ENCODE data around the gene XKR7. TPM values are rescaled to one million over a fixed set of nuclear protein-coding genes. Genes with fewer than 3 reads are reported as not detected.

The XKR7 gene
- total RNA-seq, 1 experiment from 2014 or later = not detected

- TF ChIP-seq EZH2phosphoT487 (IDR thresholded peaks at IDR 0.05; ENCODE audit: borderline replicate concordance, low read length) = no peak
- no peak for TF ChIP-seq EZH2 (IDR thresholded peaks at IDR 0.05; ENCODE audit: low read length, unreplicated experiment)
- no peak for TF ChIP-seq CTCF (conservative IDR thresholded peaks at IDR 0.05; ENCODE audit: low read depth, low read length)
- Histone ChIP-seq H3K36me3 (ENCODE audit: low read depth, low read length) (no peaks in the 10 kb centered on the region), H3K4me1 (ENCODE audit: insufficient read depth, low read length) (no peaks in the 10 kb centered on the region), H3K4me3 (ENCODE audit: low read length) (no peak overlapping the region), H3K9me2 (replicated peaks; ENCODE audit: low read length) (no peaks in the 10 kb centered on the region), H3K9ac (ENCODE audit: low read length) (no peak overlapping the region), H4K20me1 (ENCODE audit: low read length) (no peaks in the 10 kb centered on the region), H3K79me2 (ENCODE audit: low read length) (no peaks in the 10 kb centered on the region), H3K27me3 (ENCODE audit: low read length) (peaks cover 90% of the 10 kb centered on the region), H2AFZ (ENCODE audit: low read length) (no peak overlapping the region), H3K27ac (ENCODE audit: low read length) (no peak overlapping the region), H3K9me3 (ENCODE audit: low read length) (no peaks in the 10 kb centered on the region), H3F3A (ENCODE audit: low read length, unreplicated experiment) (no peaks in the 10 kb centered on the region), H3K4me2 (ENCODE audit: low read length) (no peak overlapping the region)
- ChIA-PET POLR2A (ENCODE audit: unreplicated experiment) (no interaction called here), CTCF (no interaction called here)
- BruUV-seq (replicated peaks) = no TSS peak
- intact Hi-C loops (cut with micrococcal nuclease) = no loop called here
- DNase-seq (no peak), ATAC-seq (no peak)
Measured at GRCh38 chr20:31962761-31963160, 5.2 kb upstream of the XKR7 start.

GRCh38 chr20:31963889-31964288, 4.1 kb upstream of the XKR7 start:
- no peak for DNase-seq
- H3K9me2 ChIP-seq (replicated peaks; ENCODE audit: low read length) = no peaks in the 10 kb centered on the region
- no peak for ATAC-seq
- H3K27me3 ChIP-seq (ENCODE audit: low read length) = peaks cover 80% of the 10 kb centered on the region
- no peak overlapping the region for H3K27ac ChIP-seq (ENCODE audit: low read length)
- no peaks in the 10 kb centered on the region for H3K36me3 ChIP-seq (ENCODE audit: low read depth, low read length)
- TF ChIP-seq CTCF (conservative IDR thresholded peaks at IDR 0.05; ENCODE audit: low read depth, low read length) (no peak), EZH2phosphoT487 (IDR thresholded peaks at IDR 0.05; ENCODE audit: borderline replicate concordance, low read length) (no peak), EZH2 (IDR thresholded peaks at IDR 0.05; ENCODE audit: low read length, unreplicated experiment) (no peak)
- no peaks in the 10 kb centered on the region for H3K79me2 ChIP-seq (ENCODE audit: low read length)
- BruUV-seq (replicated peaks) = no TSS peak
- H3K4me2 ChIP-seq (ENCODE audit: low read length) = no peak overlapping the region
- ChIA-PET CTCF (interaction anchor here (0.6 kb wide), 1 partner anchor 112 kb away, joined by 3 read pairs; no protein-coding TSS in a partner anchor), POLR2A (ENCODE audit: unreplicated experiment) (no interaction called here)
- intact Hi-C loops (cut with micrococcal nuclease) = no loop called here
- no peaks in the 10 kb centered on the region for H3K9me3 ChIP-seq (ENCODE audit: low read length)
- no peaks in the 10 kb centered on the region for H4K20me1 ChIP-seq (ENCODE audit: low read length)
- no peak overlapping the region for H3K9ac ChIP-seq (ENCODE audit: low read length)
- H3K4me3 ChIP-seq (ENCODE audit: low read length) = no peak overlapping the region
- no peaks in the 10 kb centered on the region for H3K4me1 ChIP-seq (ENCODE audit: insufficient read depth, low read length)
- no peaks in the 10 kb centered on the region for H3F3A ChIP-seq (ENCODE audit: low read length, unreplicated experiment)
- H2AFZ ChIP-seq (ENCODE audit: low read length) = no peak overlapping the region

GRCh38 chr20:31966991-31967655, 828 bp upstream of the XKR7 start:
- Histone ChIP-seq H3K4me2 (ENCODE audit: low read length) (no peak overlapping the region), H3K79me2 (ENCODE audit: low read length) (no peaks in the 10 kb centered on the region), H3K9ac (ENCODE audit: low read length) (no peak overlapping the region), H3K9me2 (replicated peaks; ENCODE audit: low read length) (no peaks in the 10 kb centered on the region), H3K27ac (ENCODE audit: low read length) (no peak overlapping the region), H4K20me1 (ENCODE audit: low read length) (no peaks in the 10 kb centered on the region), H3K4me3 (ENCODE audit: low read length) (no peak overlapping the region), H3K4me1 (ENCODE audit: insufficient read depth, low read length) (no peaks in the 10 kb centered on the region), H3F3A (ENCODE audit: low read length, unreplicated experiment) (no peaks in the 10 kb centered on the region), H3K36me3 (ENCODE audit: low read depth, low read length) (no peaks in the 10 kb centered on the region), H2AFZ (ENCODE audit: low read length) (no peak overlapping the region), H3K9me3 (ENCODE audit: low read length) (no peaks in the 10 kb centered on the region), H3K27me3 (ENCODE audit: low read length) (peaks cover 79% of the 10 kb centered on the region)
- intact Hi-C loops (cut with micrococcal nuclease) = no loop called here
- TF ChIP-seq EZH2 (IDR thresholded peaks at IDR 0.05; ENCODE audit: low read length, unreplicated experiment) = no peak
- no peak for TF ChIP-seq CTCF (conservative IDR thresholded peaks at IDR 0.05; ENCODE audit: low read depth, low read length)
- TF ChIP-seq EZH2phosphoT487 (IDR thresholded peaks at IDR 0.05; ENCODE audit: borderline replicate concordance, low read length) = no peak
- DNase-seq = no peak
- ChIA-PET CTCF (no interaction called here), POLR2A (ENCODE audit: unreplicated experiment) (no interaction called here)
- ATAC-seq = no peak
- BruUV-seq (replicated peaks) = no TSS peak

Data from PC-3 (cell line).